Ovary (tissue), 3 donors: ENCODE measurements around the gene EGLN1.

Experiments
- EP300 ChIP-seq: sonication (generic); formaldehyde crosslinking; IDR thresholded peaks from one replicate; pipeline ENCODE4 v1.6.1; 2017; ENCODE audit warnings: antibody characterized with exemption
- POLR2A ChIP-seq: fragments of 450-650 bp; IDR thresholded peaks from one replicate; pipeline ENCODE4 v1.6.1; 2017; ENCODE audit warnings: antibody characterized with exemption, mild to moderate bottlenecking, moderate library complexity
- TF ChIP-seq, protein P1 (sequence below), 3 donors: fragments of 450-650 bp in 2 of 3; fragments of 200-600 bp in 1 of 3; IDR thresholded peaks; one replicate each; pipeline versions ENCODE4 v1.5.1 to v1.8.0; 2016 to 2022; ENCODE audit warnings: antibody characterized with exemption in 3 of 3, mild to moderate bottlenecking in 1 of 3
- donor health status: DM: no; HTN: no; CAD: no.

GRCh38 chr1:231322880-231323530, 99.1 kb downstream of the EGLN1 start:
- TF ChIP-seq, protein P1, sequence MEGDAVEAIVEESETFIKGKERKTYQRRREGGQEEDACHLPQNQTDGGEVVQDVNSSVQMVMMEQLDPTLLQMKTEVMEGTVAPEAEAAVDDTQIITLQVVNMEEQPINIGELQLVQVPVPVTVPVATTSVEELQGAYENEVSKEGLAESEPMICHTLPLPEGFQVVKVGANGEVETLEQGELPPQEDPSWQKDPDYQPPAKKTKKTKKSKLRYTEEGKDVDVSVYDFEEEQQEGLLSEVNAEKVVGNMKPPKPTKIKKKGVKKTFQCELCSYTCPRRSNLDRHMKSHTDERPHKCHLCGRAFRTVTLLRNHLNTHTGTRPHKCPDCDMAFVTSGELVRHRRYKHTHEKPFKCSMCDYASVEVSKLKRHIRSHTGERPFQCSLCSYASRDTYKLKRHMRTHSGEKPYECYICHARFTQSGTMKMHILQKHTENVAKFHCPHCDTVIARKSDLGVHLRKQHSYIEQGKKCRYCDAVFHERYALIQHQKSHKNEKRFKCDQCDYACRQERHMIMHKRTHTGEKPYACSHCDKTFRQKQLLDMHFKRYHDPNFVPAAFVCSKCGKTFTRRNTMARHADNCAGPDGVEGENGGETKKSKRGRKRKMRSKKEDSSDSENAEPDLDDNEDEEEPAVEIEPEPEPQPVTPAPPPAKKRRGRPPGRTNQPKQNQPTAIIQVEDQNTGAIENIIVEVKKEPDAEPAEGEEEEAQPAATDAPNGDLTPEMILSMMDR (IDR thresholded peaks at IDR 0.05): no peak
- no peak for TF ChIP-seq POLR2A
- TF ChIP-seq EP300: no peak
